Measurements from ENCODE around the gene C1QTNF7.

The C1QTNF7 gene

DNA sequence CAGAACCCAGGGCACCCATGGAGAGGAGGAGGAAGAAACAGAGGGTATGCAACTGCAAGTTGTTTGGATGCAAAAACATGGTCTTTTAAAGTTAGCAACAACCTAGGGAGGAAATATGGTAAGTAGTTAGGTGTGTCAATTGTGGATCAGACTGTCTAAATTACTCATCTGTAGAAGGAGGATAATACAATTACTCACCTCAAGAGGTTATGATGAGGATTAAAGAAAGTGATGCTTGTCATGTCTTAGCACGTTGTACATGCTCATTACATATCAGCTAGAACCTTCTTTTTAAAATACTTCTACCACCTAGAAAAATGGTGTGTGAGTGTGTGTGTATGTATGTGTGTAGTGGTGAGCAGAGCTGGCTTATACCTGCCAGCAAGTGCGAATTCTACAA lies 2.3 kb upstream of the C1QTNF7 start:
- no peak overlapping the region for H2AFZ ChIP-seq (ENCODE audit: low read depth, low read length)
- H3K9me3 ChIP-seq (ENCODE audit: insufficient read depth, low read length): no peaks in the 10 kb centered on the region
- H4K20me1 ChIP-seq (ENCODE audit: insufficient read depth, low read length): no peaks in the 10 kb centered on the region
- H3K27ac ChIP-seq (ENCODE audit: low read length): no peak overlapping the region
- peaks cover 11% of the 10 kb centered on the region; the same call in 1 of the 2 replicates for H3K27me3 ChIP-seq (ENCODE audit: low read depth, low read length)
- H3K79me2 ChIP-seq (ENCODE audit: low read length): no peaks in the 10 kb centered on the region
- no peak overlapping the region for H3K9ac ChIP-seq (ENCODE audit: low read length)
- TF ChIP-seq EZH2phosphoT487 (IDR thresholded peaks at IDR 0.05; ENCODE audit: low read depth): no peak
- H3K4me3 ChIP-seq (ENCODE audit: low read length): no peak overlapping the region
- no peaks in the 10 kb centered on the region for H3K36me3 ChIP-seq (replicated peaks; ENCODE audit: low read depth, low read length)
- H3K4me2 ChIP-seq (ENCODE audit: low read length): no peak overlapping the region
- no peaks in the 10 kb centered on the region for H3K4me1 ChIP-seq (ENCODE audit: low read length)

DNA sequence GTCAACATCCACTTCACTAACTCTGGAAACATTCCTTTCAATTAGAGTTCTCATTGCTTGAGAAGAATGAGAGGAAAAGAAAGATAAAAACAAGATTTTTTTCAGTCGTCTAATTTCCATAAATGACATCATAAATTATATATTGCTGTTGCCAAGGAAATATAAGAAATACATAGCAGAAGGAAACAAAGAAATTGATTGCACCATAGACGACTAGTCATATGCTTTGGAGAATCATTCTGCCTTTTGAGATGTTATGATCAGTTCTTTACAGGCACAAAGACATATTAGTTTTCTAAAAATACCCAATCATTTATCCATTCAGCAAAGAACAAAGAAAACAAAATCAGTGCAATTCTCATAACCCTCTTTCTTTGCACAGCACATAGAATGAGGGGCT lies 672 bp upstream of the C1QTNF7 start:
- Histone ChIP-seq H2AFZ (ENCODE audit: low read depth, low read length) (no peak overlapping the region), H3K79me2 (ENCODE audit: low read length) (no peaks in the 10 kb centered on the region)
- TF ChIP-seq, protein P1, sequence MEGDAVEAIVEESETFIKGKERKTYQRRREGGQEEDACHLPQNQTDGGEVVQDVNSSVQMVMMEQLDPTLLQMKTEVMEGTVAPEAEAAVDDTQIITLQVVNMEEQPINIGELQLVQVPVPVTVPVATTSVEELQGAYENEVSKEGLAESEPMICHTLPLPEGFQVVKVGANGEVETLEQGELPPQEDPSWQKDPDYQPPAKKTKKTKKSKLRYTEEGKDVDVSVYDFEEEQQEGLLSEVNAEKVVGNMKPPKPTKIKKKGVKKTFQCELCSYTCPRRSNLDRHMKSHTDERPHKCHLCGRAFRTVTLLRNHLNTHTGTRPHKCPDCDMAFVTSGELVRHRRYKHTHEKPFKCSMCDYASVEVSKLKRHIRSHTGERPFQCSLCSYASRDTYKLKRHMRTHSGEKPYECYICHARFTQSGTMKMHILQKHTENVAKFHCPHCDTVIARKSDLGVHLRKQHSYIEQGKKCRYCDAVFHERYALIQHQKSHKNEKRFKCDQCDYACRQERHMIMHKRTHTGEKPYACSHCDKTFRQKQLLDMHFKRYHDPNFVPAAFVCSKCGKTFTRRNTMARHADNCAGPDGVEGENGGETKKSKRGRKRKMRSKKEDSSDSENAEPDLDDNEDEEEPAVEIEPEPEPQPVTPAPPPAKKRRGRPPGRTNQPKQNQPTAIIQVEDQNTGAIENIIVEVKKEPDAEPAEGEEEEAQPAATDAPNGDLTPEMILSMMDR (IDR thresholded peaks at IDR 0.05; ENCODE audit: low read depth, low read length): no peak

DNA sequence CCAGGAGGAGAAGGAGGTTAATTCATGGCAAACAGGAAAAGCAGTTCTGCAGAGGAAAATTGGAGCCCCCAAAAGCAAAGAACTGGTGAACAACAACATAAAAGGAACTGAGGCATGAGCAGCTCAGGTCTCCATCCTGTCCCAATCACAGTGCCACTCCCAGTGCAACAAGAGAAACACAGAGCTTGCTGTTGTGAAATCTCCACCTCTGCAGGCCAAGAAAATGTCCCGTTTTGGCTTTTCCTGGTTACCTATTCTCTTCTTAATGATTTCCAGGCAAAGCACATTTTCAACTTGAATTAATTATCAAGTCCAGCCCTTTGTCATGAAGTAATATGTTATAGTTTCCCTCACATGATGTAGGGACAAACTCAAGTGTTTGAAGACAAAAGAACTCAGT lies 778 bp downstream of the C1QTNF7 start:
- Histone ChIP-seq H3K9ac (ENCODE audit: low read length) (no peak overlapping the region), H2AFZ (ENCODE audit: low read depth, low read length) (no peak overlapping the region), H3K27ac (ENCODE audit: low read length) (no peak overlapping the region)

More for the DNA sequence above, 672 bp upstream of the C1QTNF7 start:
- no peak overlapping the region for H3K9ac ChIP-seq (ENCODE audit: low read length)
- no peak overlapping the region for H3K4me2 ChIP-seq (ENCODE audit: low read length)
- H4K20me1 ChIP-seq (ENCODE audit: insufficient read depth, low read length): no peaks in the 10 kb centered on the region
- H3K36me3 ChIP-seq (replicated peaks; ENCODE audit: low read depth, low read length): no peaks in the 10 kb centered on the region
- H3K27ac ChIP-seq (ENCODE audit: low read length): no peak overlapping the region
- no peak overlapping the region for H3K4me3 ChIP-seq (ENCODE audit: low read length)
- no peaks in the 10 kb centered on the region for H3K4me1 ChIP-seq (ENCODE audit: low read length)
- H3K9me3 ChIP-seq (ENCODE audit: insufficient read depth, low read length): no peaks in the 10 kb centered on the region
- peaks cover 11% of the 10 kb centered on the region; the same call in 1 of the 2 replicates for H3K27me3 ChIP-seq (ENCODE audit: low read depth, low read length)

DNA sequence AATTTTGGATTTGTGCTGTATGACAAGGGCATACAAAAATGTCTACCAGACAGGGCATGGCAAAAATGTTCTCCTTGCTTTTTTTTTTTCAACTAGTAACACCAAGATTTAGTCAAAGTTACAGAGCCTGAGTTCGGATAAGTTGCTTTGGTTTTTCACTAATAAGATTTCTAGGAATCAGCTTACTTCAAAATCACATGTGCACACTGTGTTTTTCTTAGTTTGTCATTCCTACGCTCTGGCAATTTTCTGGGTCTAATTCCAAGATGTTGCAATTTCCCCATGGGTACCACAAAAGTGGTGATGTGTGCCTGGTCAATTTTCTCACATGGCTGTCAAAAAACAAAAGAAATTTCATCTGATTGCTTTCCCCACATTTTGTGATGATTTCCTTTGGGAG lies 6.3 kb downstream of the C1QTNF7 start:
- Histone ChIP-seq H3K4me3 (ENCODE audit: low read length) (no peak overlapping the region), H4K20me1 (ENCODE audit: insufficient read depth, low read length) (no peaks in the 10 kb centered on the region), H3K27me3 (ENCODE audit: low read depth, low read length) (0 out of 2 replicates have a peak, but pooled peaks cover 10% of the 10 kb centered on the region), H2AFZ (ENCODE audit: low read depth, low read length) (no peak overlapping the region), H3K79me2 (ENCODE audit: low read length) (no peaks in the 10 kb centered on the region), H3K9ac (ENCODE audit: low read length) (no peak overlapping the region), H3K27ac (ENCODE audit: low read length) (no peak overlapping the region), H3K36me3 (replicated peaks; ENCODE audit: low read depth, low read length) (no peaks in the 10 kb centered on the region), H3K9me3 (ENCODE audit: insufficient read depth, low read length) (no peaks in the 10 kb centered on the region), H3K4me2 (ENCODE audit: low read length) (no peak overlapping the region), H3K4me1 (ENCODE audit: low read length) (no peaks in the 10 kb centered on the region)
- no peak for TF ChIP-seq EZH2phosphoT487 (IDR thresholded peaks at IDR 0.05; ENCODE audit: low read depth)
- TF ChIP-seq, protein P1 (IDR thresholded peaks at IDR 0.05; ENCODE audit: low read depth, low read length): no peak

More for the DNA sequence above, 778 bp downstream of the C1QTNF7 start:
- no peaks in the 10 kb centered on the region for H3K4me1 ChIP-seq (ENCODE audit: low read length)
- H3K79me2 ChIP-seq (ENCODE audit: low read length): no peaks in the 10 kb centered on the region
- no peaks in the 10 kb centered on the region for H4K20me1 ChIP-seq (ENCODE audit: insufficient read depth, low read length)
- H3K4me3 ChIP-seq (ENCODE audit: low read length): no peak overlapping the region
- no peaks in the 10 kb centered on the region for H3K36me3 ChIP-seq (replicated peaks; ENCODE audit: low read depth, low read length)
- H3K9me3 ChIP-seq (ENCODE audit: insufficient read depth, low read length): no peaks in the 10 kb centered on the region
- H3K27me3 ChIP-seq (ENCODE audit: low read depth, low read length): peaks cover 11% of the 10 kb centered on the region; the same call in 1 of the 2 replicates
- TF ChIP-seq EZH2phosphoT487 (IDR thresholded peaks at IDR 0.05; ENCODE audit: low read depth): no peak
- TF ChIP-seq, protein P1 (IDR thresholded peaks at IDR 0.05; ENCODE audit: low read depth, low read length): no peak
- no peak overlapping the region for H3K4me2 ChIP-seq (ENCODE audit: low read length)

Data from OCI-LY3 (cell line).